PC-9 (cell line): ENCODE results near the gene BCL11B. TPM values are rescaled to one million over a fixed set of nuclear protein-coding genes. Genes with fewer than 3 reads are reported as not detected.

ENCODE experiments used
- BruUV-seq: library from RNA; stranded (reverse); fragments of 400-500 nt; replicated peaks from 2 replicates; lab custom pipeline; 2021; lab: Mats Ljungman, UMichigan
- CTCF ChIA-PET: fragments of 300-600 bp; sonication (Branson Sonifier 250); formaldehyde crosslinking; loops from one replicate; lab custom pipeline; 2022; ENCODE audit warnings: antibody characterized with exemption; lab: Charles Lee
- POLR2A ChIA-PET: fragments of 300-600 bp; sonication (Branson Sonifier 250); formaldehyde crosslinking; loops from one replicate; lab custom pipeline; 2022; ENCODE audit warnings: antibody characterized with exemption; ENCODE audit not compliant: unreplicated experiment; lab: Charles Lee
- DNase-seq, 2 experiments: peaks; one replicate each; pipeline versions ENCODE4 v3.0.0 to v3.0.0-alpha.2; 2015 to 2022; ENCODE audit warnings: mixed read lengths in 1 of 2
- H2AFZ ChIP-seq: fragments of 200-600 bp; sonication (generic); 2 replicates; pipeline ENCODE4 v1.8.1; 2017; ENCODE audit warnings: antibody characterized with exemption
- H3F3A ChIP-seq: fragments of 200-600 bp; sonication (generic); 2 replicates; pipeline ENCODE4 v1.8.1; 2017; ENCODE audit warnings: antibody characterized with exemption, mild to moderate bottlenecking, low read depth; ENCODE audit not compliant: insufficient read depth
- H3K27ac ChIP-seq: fragments of 200-600 bp; sonication (generic); 2 replicates; pipeline ENCODE4 v1.6.1; 2016; ENCODE audit warnings: mixed run types
- H3K27me3 ChIP-seq: fragments of 200-600 bp; sonication (generic); 2 replicates; pipeline ENCODE4 v1.6.1; 2016; ENCODE audit warnings: low read depth, mixed run types; ENCODE audit not compliant: insufficient read depth
- H3K36me3 ChIP-seq: fragments of 200-600 bp; sonication (generic); 2 replicates; pipeline ENCODE4 v1.6.1; 2016; ENCODE audit warnings: low read depth, mixed run types
- H3K4me1 ChIP-seq: fragments of 200-600 bp; sonication (generic); replicated peaks from 2 replicates; pipeline ENCODE4 v1.6.1; 2016; ENCODE audit warnings: mixed run types; ENCODE audit not compliant: insufficient read depth
- H3K4me2 ChIP-seq: fragments of 200-600 bp; sonication (generic); 2 replicates; pipeline ENCODE4 v1.6.1; 2017; ENCODE audit warnings: mixed run types
- H3K4me3 ChIP-seq: fragments of 200-600 bp; sonication (generic); 2 replicates; pipeline ENCODE4 v1.6.1; 2016; ENCODE audit warnings: mixed run types
- H3K79me2 ChIP-seq: fragments of 200-600 bp; sonication (generic); 2 replicates; pipeline ENCODE4 v1.6.1; 2017; ENCODE audit warnings: low read depth, mixed run types
- H3K9me2 ChIP-seq: fragments of 200-600 bp; sonication (generic); 2 replicates; pipeline ENCODE4 v1.8.1; 2017; ENCODE audit warnings: mild to moderate bottlenecking; ENCODE audit not compliant: insufficient read depth
- H3K9me3 ChIP-seq: fragments of 200-600 bp; sonication (generic); 2 replicates; pipeline ENCODE4 v1.8.1; 2016; ENCODE audit warnings: low read depth; ENCODE audit not compliant: insufficient read depth
- H4K20me1 ChIP-seq: fragments of 200-600 bp; sonication (generic); 2 replicates; pipeline ENCODE4 v1.8.1; 2017; ENCODE audit not compliant: insufficient read depth
- EZH2 ChIP-seq: fragments of 200-600 bp; sonication (generic); IDR thresholded peaks from 2 replicates; pipeline ENCODE4 v1.8.0; 2017; ENCODE audit warnings: antibody characterized with exemption, low read depth
- intact Hi-C: fragments of 100-400 bp; cut with micrococcal nuclease; formaldehyde crosslinking; loops from one replicate; pipeline ENCODE4 v1.10.0; 2022; ENCODE audit not compliant: unreplicated experiment
- total RNA-seq: library from RNA; stranded (reverse); gene quantifications from 2 replicates; pipeline ENCODE4 v1.2.3, GENCODE V29; 2021
- TF ChIP-seq, protein P1 (sequence below): fragments of 200-600 bp; sonication (generic); conservative IDR thresholded peaks from 2 replicates; pipeline ENCODE4 v1.6.1; 2017; ENCODE audit warnings: mixed run types, antibody characterized with exemption, mild to moderate bottlenecking, moderate library complexity

BCL11B gene
- total RNA-seq, 1 experiment from 2014 or later = not detected

DNA sequence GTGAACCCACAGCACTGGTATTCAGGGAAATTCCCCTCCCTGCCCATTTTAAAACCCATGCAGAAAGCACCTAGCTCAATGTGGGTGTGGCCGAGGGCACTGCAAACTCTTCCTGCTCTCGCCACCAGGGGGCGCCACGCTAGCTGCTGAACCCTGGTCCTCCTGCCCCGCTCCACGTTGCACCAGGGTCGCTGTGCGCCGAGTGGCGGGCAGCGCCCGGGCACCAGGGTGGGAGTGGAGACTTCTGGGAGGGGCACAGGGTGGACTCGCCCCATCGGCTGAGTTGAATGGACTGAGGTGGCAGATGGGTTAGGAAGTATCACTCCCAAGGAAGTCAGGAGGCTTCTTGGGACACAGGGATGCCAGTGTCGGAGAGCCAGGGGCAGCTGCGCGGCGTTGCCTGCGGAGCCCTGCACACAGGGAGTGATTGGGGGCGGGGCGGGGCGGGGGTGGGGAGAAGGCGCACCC is 48.1 kb upstream of the BCL11B start:
- CTCF ChIA-PET = interaction anchor here (0.6 to 0.7 kb wide), 3 partner anchors 16 to 972 kb away, joined by 4 to 9 read pairs (median 5); no protein-coding TSS in a partner anchor
- DNase-seq = peak in 1 of 2 experiments; percentile 21
- Histone ChIP-seq H3F3A (no peaks in the 10 kb centered on the region), H3K4me3 (no peak overlapping the region), H3K9me3 (no peaks in the 10 kb centered on the region), H3K36me3 (no peaks in the 10 kb centered on the region), H3K27me3 (peaks cover 6% of the 10 kb centered on the region; the same call in 1 of the 2 replicates), H3K4me1 (no peaks in the 10 kb centered on the region), H3K79me2 (no peaks in the 10 kb centered on the region), H3K27ac (no peak overlapping the region), H4K20me1 (no peaks in the 10 kb centered on the region), H3K4me2 (no peak overlapping the region), H3K9me2 (no peaks in the 10 kb centered on the region), H2AFZ (no peak overlapping the region)
- BruUV-seq = no TSS peak
- POLR2A ChIA-PET = no interaction called here
- intact Hi-C loops = no loop called here
- TF ChIP-seq EZH2 = no peak
- TF ChIP-seq, protein P1, sequence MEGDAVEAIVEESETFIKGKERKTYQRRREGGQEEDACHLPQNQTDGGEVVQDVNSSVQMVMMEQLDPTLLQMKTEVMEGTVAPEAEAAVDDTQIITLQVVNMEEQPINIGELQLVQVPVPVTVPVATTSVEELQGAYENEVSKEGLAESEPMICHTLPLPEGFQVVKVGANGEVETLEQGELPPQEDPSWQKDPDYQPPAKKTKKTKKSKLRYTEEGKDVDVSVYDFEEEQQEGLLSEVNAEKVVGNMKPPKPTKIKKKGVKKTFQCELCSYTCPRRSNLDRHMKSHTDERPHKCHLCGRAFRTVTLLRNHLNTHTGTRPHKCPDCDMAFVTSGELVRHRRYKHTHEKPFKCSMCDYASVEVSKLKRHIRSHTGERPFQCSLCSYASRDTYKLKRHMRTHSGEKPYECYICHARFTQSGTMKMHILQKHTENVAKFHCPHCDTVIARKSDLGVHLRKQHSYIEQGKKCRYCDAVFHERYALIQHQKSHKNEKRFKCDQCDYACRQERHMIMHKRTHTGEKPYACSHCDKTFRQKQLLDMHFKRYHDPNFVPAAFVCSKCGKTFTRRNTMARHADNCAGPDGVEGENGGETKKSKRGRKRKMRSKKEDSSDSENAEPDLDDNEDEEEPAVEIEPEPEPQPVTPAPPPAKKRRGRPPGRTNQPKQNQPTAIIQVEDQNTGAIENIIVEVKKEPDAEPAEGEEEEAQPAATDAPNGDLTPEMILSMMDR = peak; percentile 82

DNA sequence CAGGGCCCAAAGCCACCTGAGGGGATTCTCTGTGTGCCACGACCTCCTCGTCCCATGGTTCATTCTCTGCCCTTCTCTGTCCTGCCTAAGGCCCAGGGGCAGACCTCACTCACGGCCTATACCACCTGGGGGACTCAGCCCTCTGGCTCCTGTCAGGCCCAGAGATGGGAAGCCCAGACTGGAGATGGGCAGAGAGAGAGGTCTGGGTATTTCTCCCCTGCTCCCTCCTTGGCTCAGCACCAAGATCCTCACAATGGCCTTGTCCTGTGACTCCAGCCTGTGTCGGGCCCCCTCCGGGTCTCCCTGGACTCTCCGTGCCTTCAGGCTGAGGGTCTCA is 46.9 kb upstream of the BCL11B start:
- intact Hi-C loops = no loop called here

DNA sequence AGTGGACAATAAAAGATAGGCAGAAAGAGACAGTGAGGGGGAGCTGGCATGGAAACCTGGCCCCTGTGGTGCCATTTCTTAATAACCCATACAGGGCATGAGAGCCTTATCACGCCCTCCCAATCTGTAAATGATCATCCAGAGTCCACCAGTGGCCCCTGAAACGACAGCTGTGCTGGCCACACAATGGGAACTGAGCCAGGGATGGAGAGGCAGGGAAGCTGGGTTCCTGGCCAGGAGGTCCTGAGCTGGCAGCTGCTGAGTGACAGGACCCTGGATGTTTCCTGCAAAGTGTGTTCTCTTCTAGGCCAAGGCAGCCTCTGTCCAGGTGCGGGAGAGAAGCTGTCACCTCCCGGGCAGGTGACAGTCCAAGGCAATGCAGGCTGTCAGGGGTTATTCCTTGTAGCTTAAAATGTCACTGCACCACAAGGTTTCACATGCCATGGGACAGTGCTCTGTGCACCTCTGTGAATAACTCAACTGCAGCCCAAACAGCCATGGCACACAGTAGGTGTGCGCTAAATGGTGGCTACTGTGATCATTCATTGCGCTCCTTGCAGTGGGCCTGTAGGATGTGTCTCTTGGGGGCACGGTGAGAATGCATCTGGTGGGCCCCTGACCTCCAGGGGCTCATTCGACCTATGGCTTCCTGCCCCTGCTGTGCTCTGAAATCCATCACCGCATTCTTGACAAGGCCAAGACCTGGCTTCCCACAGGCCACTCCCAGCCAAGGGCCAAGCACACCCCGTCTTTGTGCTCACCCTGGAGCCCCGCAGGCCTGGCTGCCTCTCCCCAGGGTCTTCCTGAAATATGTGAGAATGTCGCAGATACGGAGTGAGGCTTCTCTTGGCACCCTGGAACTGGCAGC is 46.3 kb upstream of the BCL11B start:
- Histone ChIP-seq H4K20me1 (no peaks in the 10 kb centered on the region), H3K27me3 (0 out of 2 replicates have a peak, but pooled peaks cover 4% of the 10 kb centered on the region), H3K4me1 (no peaks in the 10 kb centered on the region), H3F3A (no peaks in the 10 kb centered on the region), H3K4me2 (no peak overlapping the region), H3K79me2 (no peaks in the 10 kb centered on the region), H3K4me3 (no peak overlapping the region), H3K27ac (no peak overlapping the region), H3K9me2 (no peaks in the 10 kb centered on the region), H3K9me3 (no peaks in the 10 kb centered on the region), H2AFZ (no peak overlapping the region), H3K36me3 (no peaks in the 10 kb centered on the region)
- ChIA-PET POLR2A (no interaction called here), CTCF (no interaction called here)
- TF ChIP-seq EZH2 = no peak
- TF ChIP-seq, protein P1 = no peak
- intact Hi-C loops = no loop called here
- BruUV-seq = no TSS peak
- no peak for DNase-seq

More for the DNA sequence above, 46.9 kb upstream of the BCL11B start:
- H3K36me3 ChIP-seq = no peaks in the 10 kb centered on the region
- H3K9me2 ChIP-seq = no peaks in the 10 kb centered on the region
- ChIA-PET CTCF (no interaction called here), POLR2A (no interaction called here)
- no peaks in the 10 kb centered on the region for H3F3A ChIP-seq
- H3K9me3 ChIP-seq = no peaks in the 10 kb centered on the region
- TF ChIP-seq EZH2 = no peak
- TF ChIP-seq, protein P1 = no peak
- no peak overlapping the region for H3K4me3 ChIP-seq
- DNase-seq = no peak
- no peaks in the 10 kb centered on the region for H3K4me1 ChIP-seq
- H2AFZ ChIP-seq = no peak overlapping the region
- no peaks in the 10 kb centered on the region for H3K79me2 ChIP-seq
- H3K27ac ChIP-seq = no peak overlapping the region
- H3K4me2 ChIP-seq = no peak overlapping the region
- no peaks in the 10 kb centered on the region for H4K20me1 ChIP-seq
- H3K27me3 ChIP-seq = 0 out of 2 replicates have a peak, but pooled peaks cover under 1% of the 10 kb centered on the region
- no TSS peak for BruUV-seq
